Endothelial cell of hepatic sinusoid (primary cell): ENCODE measurements around the gene LCN6.

Experiments used
- in situ Hi-C: cut with HindIII; loops from 2 replicates; pipeline ENCODE4 v1.10.0; 2017; ENCODE audit warnings: low sequenced_read_pairs

LCN6 gene

GRCh38 chr9:136695435-136695895 is 52.9 kb downstream of the LCN6 start:
- in situ Hi-C loops = no loop called here

DNA sequence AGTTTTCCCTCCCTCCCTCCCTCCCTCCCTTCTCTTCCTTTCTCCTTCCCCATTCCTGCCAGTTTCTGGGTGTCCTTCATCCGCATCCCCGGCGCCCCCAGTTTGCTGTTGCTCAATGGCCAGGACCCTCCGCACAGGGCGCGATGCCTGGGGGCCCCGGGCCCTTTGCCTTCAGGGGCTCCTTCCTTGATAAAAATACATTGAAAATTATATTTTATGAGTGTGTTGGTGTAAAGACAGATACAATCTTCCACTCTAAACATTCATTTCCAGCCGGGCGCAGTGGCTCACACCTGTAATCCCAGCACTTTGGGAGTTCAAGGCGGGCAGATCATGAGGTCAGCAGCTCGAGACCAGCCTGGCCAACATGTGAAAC is 53.5 kb downstream of the LCN6 start:
- in situ Hi-C loops = no loop called here

GRCh38 chr9:136694163-136694871 is 54.0 kb downstream of the LCN6 start:
- in situ Hi-C loops = no loop called here
